Posterior vena cava (tissue), 2 donors: ENCODE measurements around the gene THSD7B. TPM values are rescaled to one million over a fixed set of nuclear protein-coding genes. Genes with fewer than 3 reads are reported as not detected.
A peak's percentile ranks its signal among the peaks of the same experiment; 100 is the strongest.
"Not testable (repeated sequence)": the region's sequence is repeated elsewhere in the genome, so short reads cannot be mapped to it uniquely, and the experiment has no call there.

Source experiments
- DNase-seq: peaks from one replicate; pipeline ENCODE4 v3.0.0-alpha.2; 2020; ENCODE audit warnings: low spot score
- intact Hi-C, 2 donors: fragments of 100-400 bp; cut with DNase I; formaldehyde crosslinking; loops; one replicate each; pipeline versions ENCODE4 v1.14.1 to v1.14.2; 2022 to 2023
- total RNA-seq, 2 donors: library from RNA; stranded (reverse); fragmentation: NEBNext Ultra II Directional; extraction: Animal tissue kit (Norgen Biotek cat#: 25700); gene quantifications; one replicate each; pipeline ENCODE4 v1.2.1, GENCODE V29; 2021
- donor health status: DM: yes; HTN: yes; CAD: no.
- donor health status: DM: yes; HTN: yes; CAD: no.

The THSD7B gene
- total RNA-seq, 2 donors from 2014 or later: 0.76 to 1.2 TPM

DNA sequence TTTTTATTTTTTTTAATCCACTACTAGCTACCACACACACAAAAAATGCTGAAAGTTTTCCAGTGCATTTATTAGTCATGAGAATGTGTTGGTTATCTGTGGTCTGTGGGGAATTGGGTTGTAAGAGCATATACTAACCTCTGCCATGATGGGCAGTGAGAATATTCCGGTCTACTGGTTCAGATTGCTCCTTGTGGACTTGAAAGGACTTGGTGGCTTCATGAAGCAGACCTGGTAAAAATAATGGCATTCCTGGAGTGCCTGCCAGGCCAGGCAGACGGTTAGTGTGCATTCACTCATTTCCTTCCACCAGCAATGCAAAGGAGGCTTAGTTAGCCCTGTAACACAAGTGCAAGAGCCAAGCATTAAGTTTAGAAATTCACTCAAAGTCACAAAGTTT lies 150.8 kb downstream of the THSD7B start:
- DNase-seq: no peak
- intact Hi-C loops: no loop called here

DNA sequence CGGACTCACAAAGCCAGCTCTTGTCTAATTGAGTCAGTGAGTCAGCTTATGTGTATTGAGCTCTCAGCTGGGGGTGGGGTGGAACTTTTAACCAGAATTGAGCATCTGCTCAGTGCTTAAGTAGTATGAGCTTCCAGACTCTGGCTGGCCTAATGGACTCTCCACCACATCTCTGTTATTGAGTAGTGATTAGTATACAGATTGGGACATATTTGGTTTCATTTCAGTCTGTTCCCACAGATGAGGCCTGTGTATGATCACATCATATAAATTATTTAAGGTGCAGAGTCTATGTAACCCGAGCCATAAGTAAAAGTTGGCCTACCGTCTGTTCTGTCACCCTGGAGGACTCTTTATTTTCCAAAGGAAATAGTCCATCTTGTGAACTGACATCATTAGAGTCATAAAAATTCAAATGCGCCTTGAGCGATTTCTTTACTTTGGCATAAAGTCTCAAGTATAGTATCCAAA lies 152.1 kb downstream of the THSD7B start:
- intact Hi-C loops: no loop called here

DNA sequence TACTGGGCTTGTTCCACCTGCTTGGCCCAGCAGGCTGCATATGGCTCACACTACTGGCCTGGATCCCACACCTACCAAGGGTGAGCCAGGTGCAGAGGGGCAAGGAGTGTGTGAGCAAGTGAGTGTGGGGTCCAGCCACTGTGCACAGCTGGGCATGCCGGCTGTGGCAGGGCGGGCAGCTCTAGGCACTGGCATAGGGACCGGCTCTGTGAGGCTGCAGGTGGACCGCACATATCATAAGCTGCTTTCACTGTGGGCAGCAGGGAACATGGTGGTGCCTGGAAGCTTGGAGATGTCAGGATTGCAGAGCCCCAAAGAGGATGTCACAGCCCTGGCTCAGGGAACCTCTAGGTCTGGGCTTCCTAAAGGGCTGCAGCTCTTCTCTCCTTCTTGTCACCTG lies 154.3 kb downstream of the THSD7B start:
- intact Hi-C loops: no loop called here
- DNase-seq: peak; percentile 65

More for the DNA sequence above, 152.1 kb downstream of the THSD7B start:
- DNase-seq: no peak

DNA sequence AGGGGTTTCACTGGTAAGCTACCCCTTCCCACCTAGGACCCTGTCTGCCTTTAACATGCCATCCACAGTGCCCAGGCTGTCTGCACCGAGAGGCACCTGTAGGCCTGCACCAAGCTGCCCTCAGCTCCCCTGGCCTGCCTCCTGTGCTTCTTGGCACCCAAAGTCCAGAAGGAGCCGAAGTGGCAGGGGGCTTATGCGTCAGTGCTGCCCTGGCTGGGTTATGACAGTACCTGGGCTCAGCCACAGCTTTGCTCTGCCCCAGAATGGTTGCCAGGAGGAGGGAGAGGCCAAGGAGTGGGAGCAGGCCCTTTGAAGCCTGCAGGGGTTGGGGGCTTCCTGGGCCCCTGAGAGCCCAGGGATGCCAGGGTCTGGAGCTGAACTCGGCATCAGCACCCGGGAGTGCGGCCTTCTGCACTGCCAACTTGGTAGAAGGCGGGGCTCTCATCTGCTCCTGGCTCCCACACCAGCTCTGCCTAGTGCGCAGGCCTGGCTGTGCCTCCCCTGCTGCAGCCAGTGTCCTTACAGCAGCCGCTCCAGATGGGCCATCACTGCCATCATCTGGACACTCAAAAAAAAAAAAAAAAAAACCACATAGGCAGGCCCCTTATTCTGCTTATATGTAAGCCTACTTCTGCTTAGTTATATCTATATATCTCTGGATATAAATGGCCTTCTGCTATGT lies 155.4 kb downstream of the THSD7B start:
- DNase-seq: peak; percentile 57
- intact Hi-C loops: no loop called here

DNA sequence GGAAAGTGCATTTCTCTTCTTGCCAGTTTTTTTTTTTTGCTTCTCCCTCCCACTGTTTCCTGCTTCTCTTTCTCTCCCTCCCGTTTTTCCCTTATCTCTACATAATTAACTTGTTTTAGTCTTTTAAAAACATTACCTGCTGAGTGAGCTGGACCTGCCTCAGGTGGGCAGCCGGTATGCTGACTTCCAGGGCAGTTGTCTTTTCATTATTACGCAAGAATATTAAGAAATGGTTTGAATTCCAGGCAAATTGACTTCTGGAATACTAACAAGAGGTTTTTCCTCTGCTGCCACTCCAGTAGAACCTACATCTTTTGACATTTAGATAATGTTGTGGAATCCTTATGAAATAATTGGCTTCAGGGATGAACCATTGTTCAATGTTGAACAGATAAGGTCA lies 161.8 kb downstream of the THSD7B start:
- no peak for DNase-seq
- intact Hi-C loops: no loop called here

DNA sequence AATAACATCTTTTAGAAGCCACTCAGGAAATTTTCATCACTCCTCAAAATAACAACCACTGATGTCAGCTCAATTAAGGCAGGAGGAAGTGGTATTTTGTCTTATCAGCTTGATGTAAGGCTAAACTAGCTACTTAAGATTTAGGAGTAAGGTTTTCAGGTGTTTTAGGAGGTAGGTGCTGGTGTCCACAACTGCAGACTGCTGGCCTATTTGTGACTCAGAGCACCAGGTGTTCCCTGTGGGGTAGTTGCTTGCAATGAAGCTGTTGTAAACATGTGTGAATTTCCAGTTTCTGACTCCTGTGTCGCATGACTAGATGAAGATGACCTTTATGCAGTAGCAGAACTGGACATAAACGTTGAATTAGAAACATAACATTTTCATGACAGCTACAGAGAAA lies 164.2 kb downstream of the THSD7B start:
- no peak for DNase-seq
- intact Hi-C loops: no loop called here

DNA sequence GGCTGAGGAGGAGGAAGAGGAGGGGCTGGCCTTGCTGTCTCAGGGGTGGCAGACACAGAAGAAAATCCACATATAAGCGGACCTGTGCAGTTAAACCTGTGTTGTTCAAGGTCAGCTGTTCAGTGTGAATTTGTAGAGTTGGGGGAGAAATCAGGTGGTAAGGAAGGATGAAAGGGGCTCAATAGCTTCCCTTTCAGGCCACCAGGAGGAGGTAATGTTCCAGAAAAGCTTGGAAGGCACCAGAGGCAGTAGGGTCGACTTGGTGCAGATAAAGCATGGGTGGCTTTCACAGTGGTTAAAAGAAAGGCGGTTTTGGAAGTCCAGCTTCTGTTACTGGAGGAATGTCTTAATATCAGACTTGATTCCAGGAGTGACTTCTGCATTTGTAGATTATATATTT lies 167.4 kb downstream of the THSD7B start:
- DNase-seq: no peak
- intact Hi-C loops: no loop called here

DNA sequence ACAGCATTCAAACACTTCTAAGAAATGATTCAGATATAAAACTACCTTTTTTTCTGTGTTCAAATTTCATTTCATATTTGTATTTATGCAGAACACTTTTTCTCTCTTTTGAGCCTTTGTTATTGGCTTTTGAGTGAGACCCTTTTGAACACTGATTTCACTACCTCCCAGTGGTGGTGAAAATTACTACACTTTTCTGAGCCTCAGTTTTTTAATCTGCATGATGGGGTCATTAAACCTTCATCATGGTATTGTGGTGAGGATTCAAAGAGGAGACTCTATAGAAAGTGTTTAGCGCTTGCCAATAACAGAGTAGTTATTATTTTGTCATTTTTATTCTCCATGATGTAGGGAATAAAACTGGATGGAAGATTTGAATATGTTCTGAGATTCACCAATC lies 169.8 kb downstream of the THSD7B start:
- intact Hi-C loops: no loop called here

DNA sequence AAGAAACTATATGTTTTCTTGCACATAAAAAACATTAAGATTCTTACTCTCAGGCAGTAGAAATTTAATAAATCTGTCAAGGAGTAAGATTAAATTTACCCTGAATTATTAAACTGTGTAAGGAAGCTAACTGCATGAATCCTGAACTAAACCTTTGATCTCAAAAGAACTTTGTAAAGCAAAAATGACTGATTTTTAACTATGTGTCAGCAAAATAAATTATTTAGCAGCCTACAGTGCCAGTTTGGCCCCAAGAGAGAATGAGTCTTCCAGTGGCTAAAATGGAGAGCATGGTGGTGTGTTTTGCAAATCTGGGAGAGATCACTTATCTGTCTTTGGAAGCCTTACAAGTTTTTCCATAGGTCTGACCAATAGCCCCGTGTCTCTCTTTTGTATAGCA lies 190.7 kb downstream of the THSD7B start:
- DNase-seq: no peak
- intact Hi-C loops: loop anchor here in 1 of 2 donors (5.0 kb wide), 1 partner anchor 754 kb away; no protein-coding TSS in a partner anchor

More for the DNA sequence above, 169.8 kb downstream of the THSD7B start:
- DNase-seq: no peak

DNA sequence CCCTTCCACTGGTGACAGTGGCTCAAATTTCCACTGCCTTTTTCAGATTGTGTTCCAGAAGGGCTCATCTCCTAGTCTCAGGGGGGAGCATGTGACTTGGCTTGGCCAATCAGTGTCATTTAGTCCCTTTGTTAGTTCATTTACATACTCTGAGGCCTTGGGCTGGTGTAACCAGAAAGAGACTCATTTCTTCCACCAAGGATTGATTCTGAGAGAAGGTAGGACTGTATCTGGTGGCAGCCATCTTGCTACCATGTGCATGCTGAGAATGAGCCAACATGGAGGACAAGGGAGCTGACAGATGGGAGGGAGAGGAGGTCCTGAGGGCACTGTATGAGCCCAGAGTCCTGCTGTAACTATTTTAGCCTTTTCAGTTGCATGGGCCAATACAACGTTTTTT lies 191.7 kb downstream of the THSD7B start:
- intact Hi-C loops: loop anchor here in 1 of 2 donors (5.0 kb wide), 1 partner anchor 755 kb away; no protein-coding TSS in a partner anchor
- no peak for DNase-seq

DNA sequence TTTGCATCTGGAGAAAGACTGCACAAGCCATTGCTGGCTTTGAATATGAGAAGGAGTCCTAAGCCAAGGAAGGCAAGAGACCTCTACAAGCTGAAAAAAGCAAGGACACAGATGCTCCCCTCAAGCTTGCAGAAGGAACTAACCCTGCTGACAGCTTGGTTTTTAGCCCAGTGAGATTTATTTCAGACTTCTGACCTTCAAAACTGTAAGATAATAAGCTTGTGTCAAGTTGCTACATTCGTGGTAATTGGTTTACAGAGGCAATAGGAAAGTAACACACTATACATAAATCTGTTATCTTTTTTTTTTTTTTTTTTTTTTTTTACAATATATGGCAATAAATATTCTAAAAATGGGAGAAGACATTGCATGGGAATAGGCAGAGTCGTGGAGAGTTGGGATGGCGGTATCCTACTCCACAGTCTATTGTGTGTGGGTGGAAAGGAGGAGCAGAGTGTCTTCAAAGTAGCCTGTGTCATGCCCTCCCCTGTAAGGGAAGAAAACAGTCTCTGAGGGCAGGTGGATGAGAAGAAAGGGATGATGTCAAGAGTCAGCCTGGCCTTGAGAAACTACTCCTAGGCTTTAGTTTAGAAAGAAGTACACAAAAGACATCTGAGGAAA lies 196.9 kb downstream of the THSD7B start:
- intact Hi-C loops: no loop called here
- no peak for DNase-seq

DNA sequence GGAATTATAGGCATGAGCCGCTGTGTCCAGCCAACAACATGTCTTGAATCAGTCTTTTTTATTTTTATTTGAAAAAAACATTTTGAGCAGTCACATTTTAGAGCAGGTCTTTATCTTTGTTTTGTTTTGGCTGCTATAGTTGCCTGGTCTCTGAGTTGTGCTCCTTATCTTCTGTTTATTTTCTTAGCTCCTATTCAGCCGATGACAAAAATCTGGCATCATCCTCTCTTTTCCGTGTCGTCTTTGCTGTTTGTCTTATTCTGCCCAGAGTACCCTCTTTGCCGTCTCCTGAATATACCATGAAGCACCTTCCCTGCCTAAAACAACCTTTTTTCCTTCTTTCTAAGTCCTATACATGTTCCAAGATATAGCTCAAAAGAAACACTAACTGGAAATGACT lies 201.1 kb downstream of the THSD7B start:
- DNase-seq: no peak
- intact Hi-C loops: no loop called here

DNA sequence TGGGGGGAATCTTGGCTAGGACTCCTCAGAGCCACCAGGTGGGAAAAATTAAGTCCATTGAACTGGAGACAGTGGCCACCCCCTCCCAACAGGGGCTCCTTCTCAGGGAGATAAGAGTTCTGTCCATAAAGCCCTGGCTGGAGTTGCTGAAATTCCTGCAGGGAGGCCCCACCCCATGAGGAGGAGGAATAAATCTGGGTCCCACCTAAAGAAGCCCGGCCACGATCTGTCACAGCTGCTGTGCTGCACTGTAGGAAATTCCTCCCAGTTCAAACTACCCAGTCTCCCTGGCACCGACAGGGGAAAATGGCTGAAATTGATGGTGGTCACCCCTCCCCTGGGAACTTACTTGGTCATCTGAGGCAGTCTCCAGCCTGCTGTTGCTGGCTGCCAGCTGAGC lies 215.0 kb downstream of the THSD7B start:
- intact Hi-C loops: no loop called here
- no peak for DNase-seq

DNA sequence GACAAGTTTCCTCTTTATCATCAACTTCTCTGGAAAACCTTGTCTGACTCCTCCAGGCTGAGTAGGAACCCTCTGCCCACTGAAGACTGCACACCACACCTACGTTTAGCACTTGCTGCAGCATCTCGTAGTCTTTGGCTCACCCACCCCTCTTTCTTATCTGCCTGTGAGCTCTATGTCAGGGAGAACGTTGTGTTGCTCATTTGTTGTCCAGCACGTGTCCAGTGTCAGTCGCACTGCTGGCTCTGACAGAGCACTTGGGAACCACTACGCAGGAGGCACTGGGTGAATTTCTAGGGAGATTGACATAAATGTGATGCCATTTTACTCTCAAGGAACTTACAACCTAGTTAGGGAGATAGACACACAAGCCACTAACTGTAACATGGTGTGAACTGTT lies 216.3 kb downstream of the THSD7B start:
- DNase-seq, intact Hi-C loops: not testable (repeated sequence)

DNA sequence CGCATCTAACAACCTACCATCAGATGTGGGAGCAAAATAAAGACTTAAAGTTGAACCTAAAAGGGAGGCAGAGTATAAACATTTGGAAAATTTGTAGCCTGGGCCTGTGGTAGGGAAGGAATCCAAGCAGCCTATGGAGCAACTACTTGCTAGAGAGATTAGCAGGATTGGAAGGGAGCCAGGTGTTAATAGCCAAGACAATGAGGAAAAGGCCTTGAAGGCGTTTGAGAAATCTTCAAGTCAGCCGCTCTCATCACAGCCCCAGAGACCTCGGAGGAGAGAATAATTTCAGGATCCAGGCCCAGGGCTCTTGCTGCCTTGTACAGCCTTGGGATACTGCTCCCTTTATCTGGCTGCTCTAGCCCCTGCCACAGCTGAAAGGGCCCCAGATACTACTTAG lies 219.7 kb downstream of the THSD7B start:
- intact Hi-C loops: no loop called here
- no peak for DNase-seq

DNA sequence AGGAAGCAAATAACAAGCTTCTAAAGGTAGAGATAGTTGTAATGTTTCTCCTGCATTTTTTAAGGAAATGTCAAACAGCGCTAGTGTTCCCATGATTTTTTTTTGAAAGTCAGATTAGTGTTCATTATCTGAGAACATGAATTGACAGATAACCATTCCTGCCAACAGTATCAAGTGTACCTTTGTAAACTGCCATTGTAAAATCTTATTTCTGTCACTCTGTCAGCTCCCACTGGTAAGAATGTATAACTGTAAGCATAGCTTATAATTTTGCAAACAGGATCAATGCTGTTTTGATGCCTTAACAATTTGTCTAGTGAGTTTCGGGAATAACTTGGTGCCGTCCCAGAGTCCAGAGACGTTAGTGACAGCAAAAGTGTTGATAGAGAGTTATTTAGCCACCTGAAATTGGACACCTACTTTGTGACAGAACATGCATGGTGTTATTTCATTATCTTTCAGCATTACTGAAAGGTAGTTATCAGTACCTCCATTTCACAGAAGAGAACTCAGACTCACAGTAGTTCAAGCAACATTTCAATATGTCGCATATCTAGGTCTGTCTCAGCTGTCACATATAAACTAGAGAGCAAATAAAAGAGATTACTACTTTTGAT lies 221.4 kb downstream of the THSD7B start:
- no peak for DNase-seq
- intact Hi-C loops: no loop called here

DNA sequence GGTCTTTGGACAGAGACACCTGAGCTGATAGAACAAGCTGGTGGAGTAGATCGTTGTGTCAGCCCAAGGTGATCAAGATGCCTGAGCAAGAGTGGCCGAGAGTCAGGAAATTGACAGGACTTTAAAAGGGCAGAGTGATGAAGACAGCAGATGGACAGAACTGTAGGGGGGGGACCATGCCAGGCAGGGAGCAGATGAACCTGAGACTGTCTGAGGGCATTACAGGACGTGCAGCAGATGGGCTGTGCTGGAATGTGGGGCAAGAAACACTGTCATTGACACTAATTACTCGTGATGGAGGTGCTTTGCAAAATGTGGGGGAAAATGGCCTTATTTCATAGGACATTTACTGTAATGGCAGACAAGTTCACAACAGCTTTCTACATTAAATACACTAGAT lies 225.0 kb downstream of the THSD7B start:
- DNase-seq: no peak
- intact Hi-C loops: no loop called here

DNA sequence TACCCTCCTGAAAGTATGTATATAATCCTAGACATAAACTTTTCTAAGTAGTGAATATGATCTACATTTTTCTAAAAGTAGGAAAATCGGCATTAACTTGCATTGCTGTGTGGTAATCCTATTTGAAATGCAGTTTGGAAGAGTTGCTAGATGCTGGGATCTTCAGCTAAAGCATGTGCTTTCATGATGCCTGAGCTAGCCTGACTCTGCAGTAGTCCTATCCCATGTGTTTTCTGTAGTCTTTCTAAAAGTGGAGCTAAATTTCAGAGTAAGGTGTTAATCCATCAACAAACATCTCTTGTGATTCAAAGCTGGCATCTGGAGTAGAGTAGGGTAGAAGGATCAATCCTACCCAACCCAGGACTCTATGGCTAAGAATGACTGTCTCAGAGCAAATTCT lies 229.4 kb downstream of the THSD7B start:
- no peak for DNase-seq
- intact Hi-C loops: no loop called here

DNA sequence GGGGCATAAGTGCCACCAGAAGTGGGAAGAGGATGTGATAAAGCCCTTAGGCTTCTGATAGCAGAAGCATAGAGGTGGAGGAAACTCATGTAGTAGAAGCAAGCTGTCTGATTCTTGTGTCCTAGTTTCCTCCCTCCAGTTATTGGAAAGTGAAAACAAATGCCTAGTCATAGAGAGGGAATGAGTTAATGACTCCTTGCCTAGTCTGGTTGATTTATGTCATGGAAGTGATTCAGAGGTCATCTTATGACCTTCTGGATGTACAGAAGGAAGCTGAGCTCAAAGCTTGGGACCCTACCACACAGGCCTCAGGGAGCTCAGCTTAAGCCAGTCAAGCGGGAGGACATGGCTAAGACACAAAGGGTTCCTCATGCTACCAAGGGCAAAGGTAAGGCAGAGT lies 232.2 kb downstream of the THSD7B start:
- intact Hi-C loops: no loop called here
- DNase-seq: no peak

DNA sequence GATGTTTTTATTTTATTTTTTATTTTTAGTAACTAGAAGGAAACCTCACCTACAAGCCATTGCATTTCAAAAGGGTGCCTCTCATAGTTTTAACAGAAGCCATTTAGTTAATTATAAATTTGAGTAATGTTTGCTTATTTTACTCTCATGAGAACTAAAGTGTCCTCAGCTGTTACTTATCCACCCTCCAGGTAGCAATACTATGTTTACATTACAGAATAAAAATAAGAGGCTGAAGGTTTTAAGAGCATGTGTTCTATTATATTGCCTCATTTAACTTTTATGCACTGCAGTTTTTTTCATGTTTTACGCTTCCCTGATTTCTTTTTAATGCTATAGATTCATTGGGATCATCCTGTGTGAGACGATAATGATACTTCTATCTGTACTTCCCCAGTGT lies 235.5 kb downstream of the THSD7B start:
- no peak for DNase-seq
- intact Hi-C loops: no loop called here

DNA sequence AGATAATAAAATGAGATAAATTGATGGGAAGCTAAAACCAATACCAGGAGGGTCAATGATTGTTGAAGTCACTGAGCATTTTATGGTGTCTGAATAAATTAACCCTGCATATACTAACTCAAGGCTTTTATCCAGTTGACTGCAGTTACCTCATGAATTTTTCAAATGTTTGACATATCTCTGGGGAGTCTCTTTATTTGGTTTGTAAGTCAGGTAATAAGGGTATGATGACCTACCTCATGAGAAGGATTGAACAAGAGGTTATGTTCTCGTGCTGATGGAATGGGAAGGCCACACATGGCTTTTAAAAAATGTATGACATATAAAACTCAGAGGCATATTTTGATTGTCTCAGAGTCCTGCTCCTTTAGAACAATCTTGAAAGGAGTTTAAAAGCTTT lies 237.6 kb downstream of the THSD7B start:
- no peak for DNase-seq
- intact Hi-C loops: no loop called here
